Measurements from ENCODE around the gene MAN2A2.
"Not testable (repeated sequence)": the region's sequence is repeated elsewhere in the genome, so short reads cannot be mapped to it uniquely, and the experiment has no call there.

MAN2A2 gene

GRCh38 chr15:90906181-90906849, 3.2 kb downstream of the MAN2A2 start:
- DNase-seq (ENCODE audit: extremely low spot score) = no peak
- CTCF ChIA-PET = interaction anchor here (0.6 kb wide), 1 partner anchor 37 kb away, joined by 3 read pairs; no protein-coding TSS in a partner anchor
- POLR2A ChIA-PET = interaction anchor here (1.1 to 7.5 kb wide), 2 partner anchors 26 to 116 kb away, joined by 3 to 142 read pairs; partner anchors contain the start of genes HDDC3 and UNC45A
- TF ChIP-seq CTBP1 (IDR thresholded peaks at IDR 0.05; ENCODE audit: borderline replicate concordance) = no peak
- no peak for TF ChIP-seq ELF4 (IDR thresholded peaks at IDR 0.05)
- TF ChIP-seq HDGF (IDR thresholded peaks at IDR 0.05; ENCODE audit: borderline replicate concordance) = no peak
- no peak for TF ChIP-seq L3MBTL2 (conservative IDR thresholded peaks at IDR 0.05)
- TF ChIP-seq PKNOX1 (IDR thresholded peaks at IDR 0.05) = no peak
- no peak for TF ChIP-seq SP1 (IDR thresholded peaks at IDR 0.05)
- no peak for TF ChIP-seq SUZ12 (IDR thresholded peaks at IDR 0.05)
- TF ChIP-seq BHLHE40 (IDR thresholded peaks at IDR 0.05; ENCODE audit: borderline replicate concordance) = no peak
- TF ChIP-seq ZNF384 (IDR thresholded peaks at IDR 0.05) = no peak

- POLR2A ChIA-PET = interaction anchor here (7.5 kb wide), 1 partner anchor 25 kb away, joined by 142 read pairs; the partner anchor contains the start of genes HDDC3 and UNC45A
- DNase-seq (ENCODE audit: extremely low spot score) = no peak
- CTCF ChIA-PET = no interaction called here
- TF ChIP-seq ZNF384 (IDR thresholded peaks at IDR 0.05) (no peak), PKNOX1 (IDR thresholded peaks at IDR 0.05) (no peak), BHLHE40 (IDR thresholded peaks at IDR 0.05; ENCODE audit: borderline replicate concordance) (no peak), ARNT (IDR thresholded peaks at IDR 0.05) (no peak), SP1 (IDR thresholded peaks at IDR 0.05) (no peak), LEF1 (IDR thresholded peaks at IDR 0.05; ENCODE audit: borderline replicate concordance) (no peak), HDGF (IDR thresholded peaks at IDR 0.05; ENCODE audit: borderline replicate concordance) (no peak), FOXK2 (IDR thresholded peaks at IDR 0.05) (no peak)
Measured at GRCh38 chr15:90907051-90907660, 4.1 kb downstream of the MAN2A2 start.

GRCh38 chr15:90907838-90908507, 4.9 kb downstream of the MAN2A2 start:
- ChIA-PET POLR2A (no interaction called here), CTCF (no interaction called here)
- TF ChIP-seq L3MBTL2 (conservative IDR thresholded peaks at IDR 0.05) = no peak
- TF ChIP-seq HDGF (IDR thresholded peaks at IDR 0.05; ENCODE audit: borderline replicate concordance) = no peak
- no peak for TF ChIP-seq SP1 (IDR thresholded peaks at IDR 0.05)
- no peak for TF ChIP-seq ZNF384 (IDR thresholded peaks at IDR 0.05)
- no peak for TF ChIP-seq PKNOX1 (IDR thresholded peaks at IDR 0.05)
- no peak for TF ChIP-seq ARNT (IDR thresholded peaks at IDR 0.05)
- TF ChIP-seq CTBP1 (IDR thresholded peaks at IDR 0.05; ENCODE audit: borderline replicate concordance) = no peak
- TF ChIP-seq LEF1 (IDR thresholded peaks at IDR 0.05; ENCODE audit: borderline replicate concordance) = no peak
- no peak for TF ChIP-seq SUZ12 (IDR thresholded peaks at IDR 0.05)
- no peak for TF ChIP-seq FOXK2 (IDR thresholded peaks at IDR 0.05)
- no peak for TF ChIP-seq TARDBP (IDR thresholded peaks at IDR 0.05)
- no peak for DNase-seq (ENCODE audit: extremely low spot score)

- DNase-seq (ENCODE audit: extremely low spot score); POLR2A ChIA-PET; CTCF ChIA-PET: not testable (repeated sequence)
Measured at GRCh38 chr15:90909449-90909848, 6.3 kb downstream of the MAN2A2 start.

- CTCF ChIA-PET = no interaction called here
- TF ChIP-seq FOXK2 (IDR thresholded peaks at IDR 0.05) (no peak), BHLHE40 (IDR thresholded peaks at IDR 0.05; ENCODE audit: borderline replicate concordance) (no peak), FOXA1 (IDR thresholded peaks at IDR 0.05) (no peak), HDGF (IDR thresholded peaks at IDR 0.05; ENCODE audit: borderline replicate concordance) (no peak), SP1 (IDR thresholded peaks at IDR 0.05) (no peak), TARDBP (IDR thresholded peaks at IDR 0.05) (no peak), L3MBTL2 (conservative IDR thresholded peaks at IDR 0.05) (no peak)
- no peak for DNase-seq (ENCODE audit: extremely low spot score)
- POLR2A ChIA-PET = no interaction called here
Measured at GRCh38 chr15:90909976-90910375, 6.9 kb downstream of the MAN2A2 start.

GRCh38 chr15:90910441-90911301, 7.6 kb downstream of the MAN2A2 start:
- no peak for TF ChIP-seq ELF4 (IDR thresholded peaks at IDR 0.05)
- no peak for TF ChIP-seq SP1 (IDR thresholded peaks at IDR 0.05)
- TF ChIP-seq PKNOX1 (IDR thresholded peaks at IDR 0.05) = no peak
- no peak for TF ChIP-seq FOXK2 (IDR thresholded peaks at IDR 0.05)
- no peak for TF ChIP-seq BHLHE40 (IDR thresholded peaks at IDR 0.05; ENCODE audit: borderline replicate concordance)
- TF ChIP-seq FOXM1 (IDR thresholded peaks at IDR 0.05; ENCODE audit: borderline replicate concordance) = no peak
- TF ChIP-seq L3MBTL2 (conservative IDR thresholded peaks at IDR 0.05) = no peak
- no peak for TF ChIP-seq LEF1 (IDR thresholded peaks at IDR 0.05; ENCODE audit: borderline replicate concordance)
- TF ChIP-seq SUZ12 (IDR thresholded peaks at IDR 0.05) = no peak
- no peak for TF ChIP-seq FOXA1 (IDR thresholded peaks at IDR 0.05)
- no peak for TF ChIP-seq CTBP1 (IDR thresholded peaks at IDR 0.05; ENCODE audit: borderline replicate concordance)
- ChIA-PET POLR2A (no interaction called here), CTCF (no interaction called here)
- DNase-seq (ENCODE audit: extremely low spot score) = no peak

Measured in HEK293T (cell line).